Thoracic aorta (tissue), 2 donors: ENCODE results near the gene CASQ2. TPM values are rescaled to one million over a fixed set of nuclear protein-coding genes. Genes with fewer than 3 reads are reported as not detected.

Source experiments
- ATAC-seq: fragments of 150-250 bp; one replicate; pipeline ENCODE4 v1.8.0; 2017; ENCODE audit warnings: low read depth; ENCODE audit not compliant: insufficient number of reproducible peaks, low FRiP score
- DNase-seq: peaks from one replicate; pipeline ENCODE4 v3.0.0-alpha.2; 2020; ENCODE audit warnings: low spot score
- H3K27ac ChIP-seq, 2 donors: fragments of 200-600 bp; sonication (generic); 1 replicate in 1 of 2; 2 replicates in 1 of 2; pipeline ENCODE4 v1.5.1; 2016; ENCODE audit warnings: mild to moderate bottlenecking in 2 of 2, moderate library complexity in 2 of 2
- H3K27me3 ChIP-seq: fragments of 200-600 bp; sonication (generic); replicated peaks from 2 replicates; pipeline ENCODE4 v1.6.0; 2016; ENCODE audit warnings: mild to moderate bottlenecking; ENCODE audit not compliant: insufficient read depth
- H3K36me3 ChIP-seq: fragments of 200-600 bp; sonication (generic); one replicate; pipeline ENCODE4 v1.5.1; 2016
- H3K4me1 ChIP-seq, 2 donors: fragments of 200-600 bp; sonication (generic); 1 replicate in 1 of 2; 2 replicates in 1 of 2; pipeline versions ENCODE4 v1.5.1 to v1.6.0; 2016; ENCODE audit warnings: low read depth in 2 of 2, mild to moderate bottlenecking in 1 of 2; ENCODE audit not compliant: control insufficient read depth in 1 of 2
- H3K4me3 ChIP-seq: fragments of 200-600 bp; sonication (generic); 2 replicates; pipeline ENCODE4 v1.5.1; 2016; ENCODE audit warnings: mild to moderate bottlenecking
- H3K9me3 ChIP-seq: fragments of 200-600 bp; sonication (generic); 2 replicates; pipeline ENCODE4 v1.5.1; 2016
- total RNA-seq, 2 donors: library from RNA; depleted of rRNA; stranded (reverse); fragments of >200 nt; gene quantifications; one replicate each; pipeline versions ENCODE4 v1.1.0 to v1.2.3, GENCODE V29; 2016
- TF ChIP-seq, protein P1 (sequence below): fragments of 200-600 bp; sonication (generic); IDR thresholded peaks from one replicate; pipeline ENCODE4 v1.5.1; 2019; ENCODE audit warnings: antibody characterized with exemption

CASQ2 gene
- total RNA-seq, 2 donors from 2014 or later = 6.6 to 12.5 TPM

GRCh38 chr1:115810609-115811008, 42.1 kb upstream of the CASQ2 start:
- Histone ChIP-seq H3K4me3 (no peak overlapping the region), H3K9me3 (no peaks in the 10 kb centered on the region), H3K27me3 (no peaks in the 10 kb centered on the region), H3K36me3 (no peaks in the 10 kb centered on the region), H3K27ac (no peak overlapping the region), H3K4me1 (peaks cover 0 to 3% of the 10 kb centered on the region in 2 donors)
- no peak for ATAC-seq
- TF ChIP-seq, protein P1, sequence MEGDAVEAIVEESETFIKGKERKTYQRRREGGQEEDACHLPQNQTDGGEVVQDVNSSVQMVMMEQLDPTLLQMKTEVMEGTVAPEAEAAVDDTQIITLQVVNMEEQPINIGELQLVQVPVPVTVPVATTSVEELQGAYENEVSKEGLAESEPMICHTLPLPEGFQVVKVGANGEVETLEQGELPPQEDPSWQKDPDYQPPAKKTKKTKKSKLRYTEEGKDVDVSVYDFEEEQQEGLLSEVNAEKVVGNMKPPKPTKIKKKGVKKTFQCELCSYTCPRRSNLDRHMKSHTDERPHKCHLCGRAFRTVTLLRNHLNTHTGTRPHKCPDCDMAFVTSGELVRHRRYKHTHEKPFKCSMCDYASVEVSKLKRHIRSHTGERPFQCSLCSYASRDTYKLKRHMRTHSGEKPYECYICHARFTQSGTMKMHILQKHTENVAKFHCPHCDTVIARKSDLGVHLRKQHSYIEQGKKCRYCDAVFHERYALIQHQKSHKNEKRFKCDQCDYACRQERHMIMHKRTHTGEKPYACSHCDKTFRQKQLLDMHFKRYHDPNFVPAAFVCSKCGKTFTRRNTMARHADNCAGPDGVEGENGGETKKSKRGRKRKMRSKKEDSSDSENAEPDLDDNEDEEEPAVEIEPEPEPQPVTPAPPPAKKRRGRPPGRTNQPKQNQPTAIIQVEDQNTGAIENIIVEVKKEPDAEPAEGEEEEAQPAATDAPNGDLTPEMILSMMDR = no peak
- no peak for DNase-seq

GRCh38 chr1:115809847-115810246, 41.3 kb upstream of the CASQ2 start:
- Histone ChIP-seq H3K27ac (no peak overlapping the region), H3K9me3 (no peaks in the 10 kb centered on the region), H3K4me1 (no peaks in the 10 kb centered on the region), H3K4me3 (no peak overlapping the region), H3K27me3 (no peaks in the 10 kb centered on the region), H3K36me3 (no peaks in the 10 kb centered on the region)
- no peak for DNase-seq
- TF ChIP-seq, protein P1 = no peak
- ATAC-seq = no peak

- TF ChIP-seq, protein P1 = no peak
- Histone ChIP-seq H3K36me3 (no peaks in the 10 kb centered on the region), H3K9me3 (no peaks in the 10 kb centered on the region), H3K4me1 (no peaks in the 10 kb centered on the region), H3K27me3 (no peaks in the 10 kb centered on the region), H3K27ac (no peak overlapping the region), H3K4me3 (no peak overlapping the region)
- no peak for DNase-seq
- ATAC-seq = no peak
Observed at GRCh38 chr1:115809076-115809475, 40.6 kb upstream of the CASQ2 start.

- Histone ChIP-seq H3K4me1 (no peaks in the 10 kb centered on the region), H3K27ac (no peak overlapping the region), H3K27me3 (no peaks in the 10 kb centered on the region), H3K9me3 (no peaks in the 10 kb centered on the region), H3K4me3 (no peak overlapping the region), H3K36me3 (no peaks in the 10 kb centered on the region)
- no peak for DNase-seq
- TF ChIP-seq, protein P1 = peak; percentile 65
- ATAC-seq = no peak
Observed at GRCh38 chr1:115807723-115808122, 39.2 kb upstream of the CASQ2 start.

DNA sequence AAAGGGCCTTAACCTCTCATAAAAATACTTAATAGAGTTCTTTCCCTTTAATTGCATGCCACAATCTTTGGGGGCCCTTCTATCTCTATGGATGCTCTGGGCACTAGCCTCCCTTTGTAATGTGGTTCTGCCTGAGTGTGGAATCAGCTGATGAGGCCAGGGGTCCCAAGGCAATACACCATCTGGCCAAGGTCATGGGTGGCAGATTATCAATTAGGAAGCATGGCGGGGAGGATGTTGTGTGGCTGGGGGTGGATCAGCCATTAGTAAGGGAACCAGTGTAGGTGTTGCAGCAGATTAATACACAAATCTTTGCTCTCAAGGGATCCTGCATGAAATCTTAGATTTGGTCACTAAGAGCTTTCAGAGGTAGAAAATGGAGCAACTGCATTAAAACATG, 37.1 kb upstream of the CASQ2 start:
- H3K27ac ChIP-seq = no peak overlapping the region
- DNase-seq (no peak), ATAC-seq (no peak)
- no peaks in the 10 kb centered on the region for H3K27me3 ChIP-seq
- no peak overlapping the region for H3K4me3 ChIP-seq
- H3K36me3 ChIP-seq = no peaks in the 10 kb centered on the region
- H3K9me3 ChIP-seq = no peaks in the 10 kb centered on the region
- H3K4me1 ChIP-seq = no peaks in the 10 kb centered on the region
- TF ChIP-seq, protein P1 = no peak
